Occipital lobe (tissue), 2 donors: Measurements from ENCODE around the gene LDB2. TPM values are rescaled to one million over a fixed set of nuclear protein-coding genes. Genes with fewer than 3 reads are reported as not detected.

Experiments
- DNase-seq: peaks from one replicate; lab custom pipeline; 2025; lab: John Stamatoyannopoulos, UW
- total RNA-seq: library from RNA; depleted of rRNA; stranded (reverse); fragments of >200 nt; gene quantifications from one replicate; pipeline ENCODE4 v1.2.3, GENCODE V29; 2014

LDB2 gene
- total RNA-seq, 1 donor from 2014 or later: 146 TPM

DNA sequence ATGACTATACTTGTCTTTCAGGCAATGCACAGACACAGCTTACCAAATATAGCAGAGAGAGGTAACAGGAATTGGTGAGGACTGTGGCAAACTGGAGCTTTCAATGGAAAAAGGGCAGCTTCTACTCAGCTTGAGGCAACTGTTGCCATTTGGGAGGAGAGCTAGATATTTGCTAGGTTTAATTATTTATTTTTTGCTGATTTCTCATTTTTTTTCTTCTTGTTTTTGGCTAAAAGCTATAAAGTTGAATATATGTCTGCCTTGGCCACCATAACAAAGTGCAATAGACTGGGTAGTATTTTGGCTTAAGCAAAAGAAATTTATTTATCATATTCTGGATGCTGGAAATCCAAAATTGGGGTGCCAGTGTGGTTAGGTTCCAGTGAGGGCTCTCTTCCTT, 93.9 kb downstream of the LDB2 start:
- no peak for DNase-seq

DNA sequence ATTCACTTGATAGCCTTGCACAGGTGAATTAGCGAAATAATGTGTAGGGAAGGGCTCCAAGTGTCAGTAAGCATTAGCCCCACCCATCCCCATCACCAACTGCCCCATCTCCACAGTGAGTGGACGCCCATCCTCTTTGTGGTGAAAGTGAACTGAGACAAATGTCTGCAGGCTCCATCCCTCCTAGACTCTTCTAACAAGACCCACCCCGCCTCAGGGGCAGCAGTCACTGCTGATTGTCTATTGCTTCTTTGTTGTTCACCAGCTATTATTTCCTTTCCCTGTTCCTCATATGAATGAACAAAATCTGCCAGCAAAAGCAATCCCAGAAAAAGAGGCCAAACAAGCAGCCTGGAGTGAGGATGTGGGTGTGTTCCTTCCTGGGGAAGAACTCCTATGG, 96.4 kb downstream of the LDB2 start:
- no peak for DNase-seq

DNA sequence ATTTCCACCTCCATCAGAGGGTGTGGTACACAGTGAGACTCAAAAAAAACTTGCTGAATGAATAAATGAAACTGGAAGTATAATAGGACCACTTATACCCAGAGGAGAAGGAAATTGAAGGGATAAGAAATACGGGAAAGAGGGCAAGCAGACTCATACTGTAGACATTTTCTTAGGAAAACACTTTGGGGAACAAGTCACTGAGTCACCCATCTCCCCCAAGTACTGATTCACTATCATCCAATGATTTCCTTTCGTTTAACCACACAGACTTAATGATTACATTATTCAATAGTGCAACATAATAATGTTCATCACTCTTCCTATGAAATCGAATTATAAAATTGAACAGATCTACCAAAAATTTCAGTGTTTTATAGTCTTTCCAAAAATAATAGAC, 97.1 kb downstream of the LDB2 start:
- no peak for DNase-seq

DNA sequence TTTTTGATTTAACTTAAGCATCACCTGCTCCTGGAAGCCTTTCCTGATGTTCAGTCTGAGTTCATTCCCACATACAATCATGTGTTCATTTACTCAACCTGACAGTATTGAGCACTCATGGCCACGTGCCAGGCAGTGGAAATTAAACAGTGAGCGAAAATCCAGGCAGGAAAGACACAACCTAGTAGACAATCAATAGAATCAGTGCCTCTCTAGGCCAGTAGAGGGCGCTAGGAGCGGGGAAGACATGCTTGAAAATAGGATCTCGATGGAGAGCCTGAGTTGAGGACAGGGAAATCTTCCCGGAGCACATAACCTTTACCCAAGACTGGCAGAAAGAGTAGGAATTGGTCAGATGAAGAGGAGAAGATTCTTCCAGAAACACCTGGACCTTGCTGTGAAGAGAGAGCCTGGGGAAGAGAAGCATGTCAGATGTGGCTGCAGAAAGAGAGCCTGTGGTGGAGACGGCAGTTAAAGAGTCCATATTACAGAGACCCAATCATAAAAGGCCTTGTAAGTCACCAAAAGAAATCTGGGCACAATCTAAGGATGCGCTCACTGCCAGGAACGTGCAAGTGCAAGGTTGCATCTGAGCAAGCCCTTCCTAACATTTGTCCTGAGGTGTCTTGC, 103.5 kb downstream of the LDB2 start:
- peak; percentile 13 for DNase-seq

GRCh38 chr4:16791460-16791859, 107.0 kb downstream of the LDB2 start:
- DNase-seq: no peak

- no peak for DNase-seq
Measured at GRCh38 chr4:16790508-16790907, 107.9 kb downstream of the LDB2 start.

- DNase-seq: no peak
Measured at GRCh38 chr4:16788868-16789267, 109.6 kb downstream of the LDB2 start.

DNA sequence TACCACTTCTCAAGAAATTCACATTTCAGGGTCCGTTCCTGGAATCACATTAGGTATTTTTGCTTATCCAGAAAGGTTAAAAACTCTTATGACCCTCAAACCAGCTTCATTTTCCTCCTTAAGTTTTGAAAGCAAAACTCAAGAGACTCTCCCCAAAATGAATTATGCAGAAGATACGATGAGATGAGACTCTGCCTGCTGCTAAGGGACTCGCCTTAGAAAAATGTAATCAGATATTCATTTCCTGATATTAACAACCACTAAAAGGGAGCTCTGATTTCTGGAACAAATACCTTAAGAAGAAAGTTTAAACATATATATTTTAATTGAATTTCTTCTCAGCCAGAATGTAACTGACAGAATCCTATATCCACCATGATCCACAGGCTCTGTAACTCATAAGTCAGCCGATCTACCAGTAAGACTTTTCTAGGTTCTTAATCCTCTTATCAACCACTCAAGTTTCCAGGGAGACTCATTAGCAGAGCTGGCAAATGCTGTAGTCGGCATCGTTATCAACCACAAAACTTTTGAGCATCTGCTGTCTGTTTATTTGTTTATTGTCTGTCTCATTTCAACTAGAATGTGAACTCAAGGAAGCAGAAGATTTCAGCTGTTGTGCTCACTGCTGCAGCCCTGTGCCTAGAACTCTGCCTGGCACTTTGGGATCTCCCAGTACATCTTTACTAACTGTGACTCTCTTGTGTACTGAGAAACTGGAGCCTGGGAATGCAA, 112.5 kb downstream of the LDB2 start:
- no peak for DNase-seq

- no peak for DNase-seq
Measured at GRCh38 chr4:16783119-16783518, 115.3 kb downstream of the LDB2 start.

- no peak for DNase-seq
Measured at GRCh38 chr4:16779028-16779675, 119.3 kb downstream of the LDB2 start.

DNA sequence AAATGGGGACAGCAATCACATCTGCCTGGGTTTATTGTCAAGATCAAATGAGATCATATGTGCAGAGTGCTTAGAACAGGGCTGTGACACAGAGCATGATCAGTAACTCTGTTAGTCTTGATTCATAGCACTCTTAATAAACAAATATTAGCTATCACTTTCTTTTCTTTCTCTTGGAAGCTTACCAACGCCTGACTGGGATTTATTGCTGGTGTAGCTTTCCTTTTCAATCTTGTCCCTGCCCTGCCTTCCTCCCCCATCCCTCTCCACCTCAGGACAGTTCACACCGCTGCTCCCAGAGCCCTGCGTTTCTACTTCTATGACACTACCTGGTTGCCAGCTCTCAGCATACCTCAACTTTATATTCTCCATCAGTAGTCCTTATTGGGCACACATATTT, 120.7 kb downstream of the LDB2 start:
- no peak for DNase-seq

- no peak for DNase-seq
Measured at GRCh38 chr4:16775411-16776154, 122.9 kb downstream of the LDB2 start.

GRCh38 chr4:16772366-16772850, 126.0 kb downstream of the LDB2 start:
- DNase-seq: no peak

GRCh38 chr4:16770710-16771285, 127.6 kb downstream of the LDB2 start:
- no peak for DNase-seq

DNA sequence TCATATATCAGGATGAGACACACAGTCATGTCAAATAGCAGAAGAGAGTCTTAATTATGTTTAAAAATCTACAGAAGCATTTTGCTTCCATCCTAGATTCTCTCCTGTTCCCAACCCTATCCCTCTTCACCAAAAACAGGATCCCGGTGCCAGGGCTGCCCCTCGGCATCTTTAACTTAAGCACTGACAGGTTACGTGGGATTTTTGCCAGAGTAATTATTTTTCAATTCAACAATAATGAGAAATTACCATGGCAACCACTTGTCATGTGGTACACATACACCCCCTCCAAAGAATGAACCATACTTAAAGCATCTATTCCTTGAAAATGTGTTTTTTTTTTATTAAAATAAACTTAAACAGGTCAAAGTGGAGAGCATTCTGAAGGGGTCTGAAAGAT, 130.6 kb downstream of the LDB2 start:
- DNase-seq: no peak

DNA sequence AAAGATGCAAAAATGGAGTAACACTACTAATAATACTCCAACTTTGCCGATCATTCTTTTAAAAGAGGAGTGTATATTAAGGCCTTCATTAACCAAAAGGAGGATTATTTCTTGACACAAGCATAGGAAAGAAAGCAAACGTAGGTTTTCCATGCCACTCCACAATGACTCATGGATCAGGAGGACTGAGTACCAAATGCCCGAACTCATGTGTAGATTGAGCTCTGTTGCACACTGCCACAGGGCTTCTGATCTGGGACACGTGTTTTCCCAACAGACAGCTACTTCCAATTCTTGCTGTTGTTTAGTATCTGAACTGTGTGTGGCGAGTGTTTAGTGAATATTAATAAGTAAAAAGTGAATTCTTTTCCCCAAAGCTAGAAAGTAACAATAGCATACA, 131.2 kb downstream of the LDB2 start:
- no peak for DNase-seq

DNA sequence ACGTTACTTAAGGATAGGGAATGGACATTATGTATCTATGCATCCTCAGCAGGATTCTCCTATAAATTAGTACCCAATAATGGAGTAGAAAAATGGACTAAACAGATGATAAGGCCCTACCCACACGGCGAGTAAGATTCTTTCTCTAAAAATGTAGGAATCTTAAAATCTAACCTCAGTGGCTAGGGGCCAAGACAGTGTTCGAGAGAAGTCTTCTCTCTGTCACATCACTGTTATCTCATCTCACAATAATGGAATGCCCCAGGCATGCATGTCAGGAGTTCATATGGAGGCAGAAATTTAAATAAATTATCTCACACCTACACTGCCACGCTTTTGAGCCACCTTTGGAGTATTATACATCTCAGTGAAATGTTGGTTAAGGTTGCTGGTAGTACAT, 132.9 kb downstream of the LDB2 start:
- DNase-seq: no peak

- no peak for DNase-seq
Measured at GRCh38 chr4:16764622-16765021, 133.8 kb downstream of the LDB2 start.

GRCh38 chr4:16760617-16761363, 137.7 kb downstream of the LDB2 start:
- no peak for DNase-seq

DNA sequence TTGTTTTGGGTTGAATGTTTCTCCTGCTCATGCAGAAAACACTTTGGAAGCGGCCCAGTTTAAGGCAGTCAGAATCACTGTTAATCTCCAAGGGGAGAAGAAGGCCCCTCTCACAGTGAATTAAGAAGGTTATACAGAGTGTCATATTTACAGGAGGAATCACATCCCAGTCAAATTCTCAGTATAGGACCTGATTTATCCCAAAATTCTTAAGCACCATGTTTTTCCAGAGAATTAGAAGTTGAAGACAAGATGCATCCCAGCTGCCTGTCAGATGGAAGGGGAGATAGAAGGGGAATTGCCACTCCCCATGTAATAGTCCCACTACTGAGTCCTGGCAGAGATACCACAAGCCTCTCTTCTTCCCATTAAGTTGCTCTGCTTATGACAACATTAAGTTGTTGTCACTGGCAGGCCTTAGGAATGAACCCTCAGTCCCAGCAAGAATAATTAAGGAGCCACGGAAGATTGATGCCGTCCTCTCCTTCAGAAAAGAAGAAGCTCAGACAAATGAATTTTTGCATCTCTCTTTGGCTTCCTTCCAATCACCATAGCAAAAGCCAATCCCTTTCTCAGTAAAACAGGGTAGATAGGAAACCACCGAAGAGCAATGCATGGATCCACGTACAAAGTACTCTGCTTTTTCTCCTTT, 138.4 kb downstream of the LDB2 start:
- DNase-seq: no peak
